Vagina (tissue), 2 donors: Measurements from ENCODE around the gene NEIL1. TPM values are rescaled to one million over a fixed set of nuclear protein-coding genes. Genes with fewer than 3 reads are reported as not detected.

Experiments
- DNase-seq, 2 donors: peaks; one replicate each; pipeline ENCODE4 v3.0.0-alpha.2; 2017; ENCODE audit errors: extremely low spot score in 2 of 2
- H3K27ac ChIP-seq: fragments of 200-600 bp; sonication (generic); one replicate; pipeline ENCODE4 v1.5.1; 2019
- H3K27me3 ChIP-seq: fragments of 200-600 bp; sonication (generic); one replicate; pipeline ENCODE4 v1.5.1; 2019
- H3K36me3 ChIP-seq, 2 donors: fragments of 200-600 bp; sonication (generic); one replicate each; pipeline ENCODE4 v1.5.1; 2017 to 2019
- H3K4me1 ChIP-seq: fragments of 200-600 bp; sonication (generic); one replicate; pipeline ENCODE4 v1.5.1; 2019
- H3K4me3 ChIP-seq, 2 donors: fragments of 200-600 bp; sonication (generic); 1 replicate in 1 of 2; 2 replicates in 1 of 2; pipeline ENCODE4 v1.5.1; 2016 to 2019
- H3K9me3 ChIP-seq: fragments of 200-600 bp; sonication (generic); one replicate; pipeline ENCODE4 v1.5.1; 2019
- POLR2A ChIP-seq, 2 donors: fragments of 450-650 bp; IDR thresholded peaks; one replicate each; pipeline ENCODE4 v1.6.1; 2017; ENCODE audit warnings: antibody characterized with exemption in 2 of 2, mild to moderate bottlenecking in 2 of 2, moderate library complexity in 2 of 2
- POLR2AphosphoS5 ChIP-seq, 2 donors: sonication (generic); formaldehyde crosslinking; IDR thresholded peaks; one replicate each; pipeline ENCODE4 v1.9.0; 2017; ENCODE audit warnings: antibody characterized with exemption in 2 of 2, mild to moderate bottlenecking in 2 of 2, low read depth in 1 of 2; ENCODE audit not compliant: insufficient read depth in 1 of 2
- intact Hi-C: fragments of 100-400 bp; cut with DNase I; formaldehyde crosslinking; loops from one replicate; pipeline ENCODE4 v1.15.1; 2023
- total RNA-seq: library from RNA; depleted of rRNA; stranded (reverse); fragments of >200 nt; gene quantifications from one replicate; pipeline ENCODE4 v1.2.3, GENCODE V29; 2016
- TF ChIP-seq, protein P1 (sequence below), 3 experiments: fragments of 450-650 bp in 2 of 3; fragments of 200-600 bp in 1 of 3; sonication (generic) in 1 of 3; IDR thresholded peaks; one replicate each; pipeline ENCODE4 v1.5.1; 2017 to 2019; ENCODE audit warnings: antibody characterized with exemption in 3 of 3, mild to moderate bottlenecking in 2 of 3, moderate library complexity in 2 of 3

NEIL1 gene
- total RNA-seq, 1 donor from 2014 or later, result 69.2 TPM

DNA sequence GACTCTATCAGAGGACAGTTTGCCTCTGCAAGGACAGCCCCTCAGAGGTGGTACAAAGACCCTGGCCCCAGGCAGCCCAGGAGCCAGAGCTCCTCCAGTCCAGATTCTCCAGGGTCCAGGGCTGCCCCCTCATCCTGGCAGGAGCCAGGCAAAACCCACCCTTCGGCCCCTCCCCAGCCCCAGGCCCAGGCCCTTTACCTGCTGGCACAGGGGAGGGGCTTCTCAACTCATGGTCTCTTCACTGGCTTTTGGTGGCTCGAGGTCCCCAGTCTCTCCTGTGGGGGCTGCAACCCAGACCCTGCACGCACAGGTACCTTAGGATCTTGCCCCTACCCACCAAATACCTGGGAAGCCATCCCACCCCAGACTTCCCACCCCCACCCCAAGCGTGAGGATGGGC, 8.5 kb downstream of the NEIL1 start:
- H3K36me3 ChIP-seq, result peaks cover 0 to 48% of the 10 kb centered on the region in 2 donors
- no peaks in the 10 kb centered on the region for H3K9me3 ChIP-seq
- no peak for DNase-seq

DNA sequence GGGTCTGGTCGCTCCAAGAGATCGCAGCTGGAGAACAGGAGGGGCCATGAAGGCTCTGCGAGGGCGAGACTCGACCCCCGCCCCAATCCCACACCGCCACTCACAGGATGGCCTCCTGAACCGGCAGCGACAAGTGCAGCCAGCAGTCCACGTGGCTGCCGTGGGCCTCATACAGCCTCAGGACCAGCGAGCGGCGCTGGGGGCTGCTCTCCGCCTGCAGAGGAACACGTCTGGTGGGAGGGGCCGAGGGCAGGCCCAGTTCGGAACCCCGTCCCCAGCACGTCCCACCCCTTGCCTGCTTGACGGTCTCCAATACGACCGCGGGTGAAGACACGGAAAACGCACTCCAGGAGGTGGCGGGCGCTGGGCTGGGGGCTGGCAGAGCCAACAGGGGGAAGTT, 9.2 kb downstream of the NEIL1 start:
- H3K36me3 ChIP-seq, result peaks cover 0 to 48% of the 10 kb centered on the region in 2 donors
- H3K4me3 ChIP-seq, result no peak overlapping the region
- H3K27me3 ChIP-seq, result no peaks in the 10 kb centered on the region
- H3K27ac ChIP-seq, result no peak overlapping the region
- TF ChIP-seq, protein P1, sequence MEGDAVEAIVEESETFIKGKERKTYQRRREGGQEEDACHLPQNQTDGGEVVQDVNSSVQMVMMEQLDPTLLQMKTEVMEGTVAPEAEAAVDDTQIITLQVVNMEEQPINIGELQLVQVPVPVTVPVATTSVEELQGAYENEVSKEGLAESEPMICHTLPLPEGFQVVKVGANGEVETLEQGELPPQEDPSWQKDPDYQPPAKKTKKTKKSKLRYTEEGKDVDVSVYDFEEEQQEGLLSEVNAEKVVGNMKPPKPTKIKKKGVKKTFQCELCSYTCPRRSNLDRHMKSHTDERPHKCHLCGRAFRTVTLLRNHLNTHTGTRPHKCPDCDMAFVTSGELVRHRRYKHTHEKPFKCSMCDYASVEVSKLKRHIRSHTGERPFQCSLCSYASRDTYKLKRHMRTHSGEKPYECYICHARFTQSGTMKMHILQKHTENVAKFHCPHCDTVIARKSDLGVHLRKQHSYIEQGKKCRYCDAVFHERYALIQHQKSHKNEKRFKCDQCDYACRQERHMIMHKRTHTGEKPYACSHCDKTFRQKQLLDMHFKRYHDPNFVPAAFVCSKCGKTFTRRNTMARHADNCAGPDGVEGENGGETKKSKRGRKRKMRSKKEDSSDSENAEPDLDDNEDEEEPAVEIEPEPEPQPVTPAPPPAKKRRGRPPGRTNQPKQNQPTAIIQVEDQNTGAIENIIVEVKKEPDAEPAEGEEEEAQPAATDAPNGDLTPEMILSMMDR (IDR thresholded peaks at IDR 0.05), result no peak
- TF ChIP-seq POLR2A (IDR thresholded peaks at IDR 0.05) (no peak), POLR2AphosphoS5 (IDR thresholded peaks at IDR 0.05; ENCODE audit: insufficient read depth in 1 of 2, low read depth in 1 of 2) (no peak)
- H3K4me1 ChIP-seq, result no peaks in the 10 kb centered on the region
- intact Hi-C loops, result no loop called here
- DNase-seq, result no peak
- no peaks in the 10 kb centered on the region for H3K9me3 ChIP-seq

More for the DNA sequence above, 8.5 kb downstream of the NEIL1 start:
- intact Hi-C loops, result no loop called here
- TF ChIP-seq, protein P1 (IDR thresholded peaks at IDR 0.05), result no peak
- TF ChIP-seq POLR2AphosphoS5 (IDR thresholded peaks at IDR 0.05; ENCODE audit: insufficient read depth in 1 of 2, low read depth in 1 of 2), result no peak
- no peak for TF ChIP-seq POLR2A (IDR thresholded peaks at IDR 0.05)
- H3K4me1 ChIP-seq, result no peaks in the 10 kb centered on the region
- no peaks in the 10 kb centered on the region for H3K27me3 ChIP-seq
- no peak overlapping the region for H3K4me3 ChIP-seq
- no peak overlapping the region for H3K27ac ChIP-seq

DNA sequence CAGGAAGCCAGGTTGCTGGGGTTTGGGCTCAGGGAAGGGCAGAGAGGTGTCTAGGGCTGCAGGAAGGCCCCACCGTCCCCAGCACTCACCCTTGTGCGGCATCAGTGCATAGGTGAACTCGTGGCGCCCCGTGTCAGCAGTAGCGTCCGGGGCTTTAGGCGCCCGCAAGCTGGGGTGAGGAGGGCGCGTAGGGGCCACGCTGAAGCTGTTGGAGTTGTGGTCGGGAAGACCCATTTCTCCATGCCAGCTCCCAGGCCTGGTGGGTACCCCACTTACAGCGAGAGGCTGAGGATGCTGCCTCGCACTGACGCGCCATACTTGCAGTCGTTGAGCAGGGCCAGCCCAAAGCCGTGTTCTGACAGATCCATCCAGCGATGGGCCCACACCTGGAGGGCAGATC, 9.7 kb downstream of the NEIL1 start:
- no peak for DNase-seq
- Histone ChIP-seq H3K9me3 (no peaks in the 10 kb centered on the region), H3K4me3 (no peak overlapping the region), H3K36me3 (peaks cover 0 to 48% of the 10 kb centered on the region in 2 donors), H3K27me3 (no peaks in the 10 kb centered on the region), H3K4me1 (no peaks in the 10 kb centered on the region), H3K27ac (no peak overlapping the region)
- no peak for TF ChIP-seq POLR2A (IDR thresholded peaks at IDR 0.05)
- intact Hi-C loops, result no loop called here

DNA sequence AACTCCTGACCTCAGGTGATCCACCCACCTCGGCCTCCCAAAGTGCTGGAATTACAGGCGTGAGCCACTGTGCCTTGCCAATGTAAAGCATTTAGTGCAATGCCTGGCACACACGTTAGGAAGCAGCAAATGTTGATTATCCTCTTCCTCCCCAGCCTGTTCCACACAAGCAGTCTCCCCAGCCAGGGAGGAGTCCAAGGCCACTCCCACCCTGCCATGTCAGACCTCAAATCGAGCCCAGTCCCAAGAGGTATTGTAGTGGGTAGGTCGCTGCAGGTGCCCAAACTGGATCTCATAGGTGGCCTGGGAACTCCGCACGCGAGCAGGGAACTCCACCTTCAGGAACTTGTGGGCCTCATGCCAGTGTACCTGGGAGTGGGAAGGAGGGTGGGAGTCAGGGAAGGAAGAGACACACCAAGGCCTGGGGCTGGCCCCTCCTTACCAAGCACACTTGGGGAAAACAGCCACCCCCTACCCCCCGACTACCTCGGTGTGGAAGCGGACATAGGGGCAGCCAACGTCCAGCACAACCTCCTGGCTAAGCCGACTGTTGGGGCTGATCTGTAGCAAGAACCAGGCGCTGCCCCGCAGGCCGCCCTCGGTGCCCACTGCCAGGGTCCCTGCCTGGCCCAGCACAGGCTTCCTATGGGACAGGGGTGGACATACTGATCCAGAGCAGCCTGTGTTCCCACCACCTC, 11.3 kb downstream of the NEIL1 start:
- Histone ChIP-seq H3K4me1 (no peaks in the 10 kb centered on the region), H3K9me3 (no peaks in the 10 kb centered on the region), H3K36me3 (peaks cover 0 to 55% of the 10 kb centered on the region in 2 donors), H3K4me3 (no peak overlapping the region), H3K27me3 (no peaks in the 10 kb centered on the region), H3K27ac (no peak overlapping the region)
- DNase-seq, result no peak
- TF ChIP-seq, protein P1 (IDR thresholded peaks at IDR 0.05), result no peak
- TF ChIP-seq POLR2A (IDR thresholded peaks at IDR 0.05) (no peak), POLR2AphosphoS5 (IDR thresholded peaks at IDR 0.05; ENCODE audit: insufficient read depth in 1 of 2, low read depth in 1 of 2) (no peak)
- intact Hi-C loops, result no loop called here

DNA sequence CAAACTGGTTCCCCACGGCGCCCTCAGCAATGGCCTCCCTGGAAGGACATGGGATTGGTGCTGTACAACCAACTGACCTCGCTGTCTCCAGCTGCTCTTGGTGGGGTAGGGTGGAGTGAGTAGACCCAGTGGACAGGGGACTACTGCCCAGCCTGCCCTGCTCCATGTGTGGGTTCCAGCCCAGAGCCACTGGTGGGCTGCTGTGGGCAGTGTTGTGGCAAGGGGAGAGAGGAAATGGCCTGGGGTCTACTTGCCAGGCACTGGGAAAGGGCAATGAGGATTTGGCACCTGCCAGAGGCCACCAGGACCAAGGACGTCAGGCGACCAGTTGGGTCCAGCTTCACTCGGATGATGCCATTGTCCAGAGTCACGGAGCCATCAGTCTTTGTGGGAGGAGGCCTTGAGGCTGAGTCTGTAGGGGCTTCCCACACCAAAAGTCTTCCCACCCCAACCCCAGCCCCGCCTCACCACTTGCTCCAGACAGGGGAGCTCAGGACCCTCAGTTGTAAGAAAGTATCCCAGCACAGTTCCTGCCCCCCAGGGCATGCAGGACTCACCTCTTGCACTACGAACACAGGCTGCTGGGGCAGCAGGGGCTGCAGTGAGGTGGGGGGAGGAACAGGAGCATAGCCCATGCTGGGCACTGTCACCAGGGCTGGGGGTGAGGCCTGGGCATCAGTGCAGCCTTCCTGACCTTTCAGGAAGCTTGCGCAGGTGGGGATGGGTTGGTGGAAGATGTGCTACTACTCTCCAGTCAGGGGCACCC, 12.1 kb downstream of the NEIL1 start:
- DNase-seq, result no peak
- no peak overlapping the region for H3K27ac ChIP-seq
- no peaks in the 10 kb centered on the region for H3K27me3 ChIP-seq
- no peak overlapping the region for H3K4me3 ChIP-seq
- intact Hi-C loops, result no loop called here
- peaks cover 0 to 55% of the 10 kb centered on the region in 2 donors for H3K36me3 ChIP-seq
- H3K9me3 ChIP-seq, result no peaks in the 10 kb centered on the region
- TF ChIP-seq POLR2A (IDR thresholded peaks at IDR 0.05), result no peak
- no peaks in the 10 kb centered on the region for H3K4me1 ChIP-seq
